Mucosa of descending colon (tissue), 3 donors: ENCODE results near the gene LBX2. TPM values are rescaled to one million over a fixed set of nuclear protein-coding genes. Genes with fewer than 3 reads are reported as not detected.

Source experiments
- ATAC-seq: fragments of 200-7000 bp; cut with Tn5 transposase; one replicate; pipeline ENCODE4 v1.9.1; 2020; ENCODE audit warnings: mild to moderate bottlenecking, moderate library complexity
- DNase-seq, 3 donors: peaks; one replicate each; pipeline ENCODE4 v3.0.0-alpha.2; 2020
- H3K36me3 ChIP-seq: fragments of 200-600 bp; one replicate; pipeline ENCODE4 v1.8.0; 2021; ENCODE audit warnings: low read depth, mild to moderate bottlenecking
- H3K4me1 ChIP-seq: fragments of 200-600 bp; one replicate; pipeline ENCODE4 v1.8.0; 2021; ENCODE audit warnings: low read depth, mild to moderate bottlenecking
- H3K4me3 ChIP-seq: fragments of 200-600 bp; one replicate; pipeline ENCODE4 v1.8.0; 2021; ENCODE audit warnings: mild to moderate bottlenecking
- H3K9me3 ChIP-seq: fragments of 200-600 bp; one replicate; pipeline ENCODE4 v1.8.0; 2021; ENCODE audit warnings: mild to moderate bottlenecking
- CTCF ChIP-seq: fragments of 200-600 bp; IDR thresholded peaks from one replicate; pipeline ENCODE4 v1.8.0; 2022; ENCODE audit warnings: antibody characterized with exemption, mild to moderate bottlenecking
- intact Hi-C, 2 donors: fragments of 100-400 bp; cut with DNase I in 1 of 2; cut with micrococcal nuclease in 1 of 2; formaldehyde crosslinking; loops; one replicate each; pipeline versions ENCODE4 v1.11.0 to v1.11.1; 2022; cut with DNase I, micrococcal nuclease
- long read RNA-seq, 2 donors: library from polyadenylated mRNA; unstranded; transcript quantifications; one replicate each; pipeline ENCODE4 v2.0.0, GENCODE V29; 2019 to 2021
- total RNA-seq, 3 donors: library from RNA; stranded (reverse); fragmentation: NEBNext Ultra II Directional in 2 of 3; extraction: Animal tissue kit (Norgen Biotek cat#: 25700) in 2 of 3; gene quantifications; one replicate each; pipeline versions ENCODE4 v1.2.1 to v1.2.4, GENCODE V29; 2021 to 2023
- donor health status: DM: no; HTN: no; CAD: no; lungs with moderate emphysema.
- donor health status: DM: no; HTN: no; CAD: no.
- donor health status: DM: no; HTN: yes; CAD: no.

LBX2 gene
- total RNA-seq = 1 to 10 TPM; 1.0 to 1.5 (median 1.5) TPM
- long read RNA-seq, donor 1, partial matches to known transcripts = 0 of 1 reads
- long read RNA-seq, donor 1, other reads (novel, unspliced or antisense) = 1 of 1 reads
- long read RNA-seq, donor 2, partial matches to known transcripts = 0 of 6 reads
- long read RNA-seq, donor 2, other reads (novel, unspliced or antisense) = 6 of 6 reads

- intact Hi-C loops = no loop called here
- Histone ChIP-seq H3K9me3 (no peaks in the 10 kb centered on the region), H3K4me1 (peaks cover 33% of the 10 kb centered on the region), H3K36me3 (no peaks in the 10 kb centered on the region), H3K4me3 (no peak within 1 kb of the TSS)
- ATAC-seq (peak; percentile 25), DNase-seq (peak in 2 of 3 donors; percentile 44 to 63)
- no peak for TF ChIP-seq CTCF
These were observed at the start of gene LBX2 for GRCh38 chr2:74499267-74499939. Gene LBX2, minus strand, starts transcription at chr2:74499603. Its CDS starts 66 bp downstream, at chr2:74499537.

- ATAC-seq (no peak), DNase-seq (no peak)
- intact Hi-C loops = no loop called here
- Histone ChIP-seq H3K4me3 (no peak overlapping the region), H3K36me3 (no peaks in the 10 kb centered on the region), H3K9me3 (no peaks in the 10 kb centered on the region), H3K4me1 (peaks cover 10% of the 10 kb centered on the region)
- TF ChIP-seq CTCF = no peak
These were observed 49.0 kb upstream of the LBX2 start for GRCh38 chr2:74548285-74548899.

- TF ChIP-seq CTCF = no peak
- DNase-seq (no peak), ATAC-seq (no peak)
- Histone ChIP-seq H3K4me3 (no peak overlapping the region), H3K4me1 (peaks cover 10% of the 10 kb centered on the region), H3K36me3 (no peaks in the 10 kb centered on the region), H3K9me3 (no peaks in the 10 kb centered on the region)
- intact Hi-C loops = no loop called here
These were observed 46.6 kb upstream of the LBX2 start for GRCh38 chr2:74546004-74546403.

- ATAC-seq = no peak
- no peaks in the 10 kb centered on the region for H3K9me3 ChIP-seq
- TF ChIP-seq CTCF = no peak
- H3K36me3 ChIP-seq = no peaks in the 10 kb centered on the region
- peaks cover 7% of the 10 kb centered on the region for H3K4me1 ChIP-seq
- intact Hi-C loops = no loop called here
- peak in 1 of 3 donors; percentile 51 for DNase-seq
- H3K4me3 ChIP-seq = no peak overlapping the region
These were observed 45.2 kb upstream of the LBX2 start for GRCh38 chr2:74544634-74545033.

GRCh38 chr2:74542978-74543377, 43.6 kb upstream of the LBX2 start:
- no peaks in the 10 kb centered on the region for H3K4me1 ChIP-seq
- DNase-seq = no peak
- ATAC-seq = no peak
- no peaks in the 10 kb centered on the region for H3K9me3 ChIP-seq
- H3K36me3 ChIP-seq = no peaks in the 10 kb centered on the region
- H3K4me3 ChIP-seq = no peak overlapping the region
- no peak for TF ChIP-seq CTCF
- intact Hi-C loops = no loop called here
